Transverse colon (tissue), 4 donors: ENCODE data around the gene TAF1C. TPM values are rescaled to one million over a fixed set of nuclear protein-coding genes. Genes with fewer than 3 reads are reported as not detected.

Experiments
- DNase-seq: peaks from one replicate; pipeline ENCODE4 v3.0.0-alpha.2; 2019
- H3K27ac ChIP-seq, 4 donors: fragments of 200-600 bp; sonication (generic); 2 replicates each; pipeline ENCODE4 v1.5.1; 2016 to 2018; ENCODE audit warnings: inconsistent platforms in 4 of 4
- H3K27me3 ChIP-seq: fragments of 200-600 bp; sonication (generic); 2 replicates; pipeline ENCODE4 v1.5.1; 2017; ENCODE audit warnings: inconsistent platforms
- H3K36me3 ChIP-seq, 4 donors: fragments of 200-600 bp; sonication (generic); 2 replicates each; pipeline ENCODE4 v1.5.1; 2017 to 2019; ENCODE audit warnings: inconsistent platforms in 4 of 4
- H3K4me1 ChIP-seq, 4 donors: fragments of 200-600 bp; sonication (generic); 2 replicates each; pipeline ENCODE4 v1.5.1; 2017 to 2020; ENCODE audit warnings: inconsistent platforms in 4 of 4
- H3K4me3 ChIP-seq, 4 donors: fragments of 200-600 bp; sonication (generic); 1 replicate in 1 of 4; 2 replicates in 3 of 4; pipeline versions ENCODE4 v1.5.1 to v1.6.1; 2017 to 2019; ENCODE audit warnings: inconsistent platforms in 4 of 4
- H3K9me3 ChIP-seq, 2 donors: fragments of 200-600 bp; sonication (generic); 2 replicates each; pipeline ENCODE4 v1.5.1; 2017 to 2019; ENCODE audit warnings: inconsistent platforms in 2 of 2
- CTCF ChIP-seq, 5 experiments: fragments of 200-600 bp in 3 of 5; fragments of 450-650 bp in 2 of 5; sonication (generic) in 3 of 5; IDR thresholded peaks; 1 replicate in 2 of 5; 2 replicates in 3 of 5; pipeline ENCODE4 v1.5.1; 2016 to 2017; ENCODE audit warnings: antibody characterized with exemption in 5 of 5, inconsistent platforms in 3 of 5, mild to moderate bottlenecking in 2 of 5, moderate library complexity in 1 of 5
- EP300 ChIP-seq: sonication (generic); formaldehyde crosslinking; IDR thresholded peaks from one replicate; pipeline ENCODE4 v1.6.1; 2017; ENCODE audit warnings: antibody characterized with exemption, low read depth
- POLR2A ChIP-seq: fragments of 450-650 bp; IDR thresholded peaks from one replicate; pipeline ENCODE4 v1.6.1; 2016; ENCODE audit warnings: antibody characterized with exemption, mild to moderate bottlenecking, moderate library complexity
- POLR2AphosphoS5 ChIP-seq, 3 donors: sonication (generic); formaldehyde crosslinking; IDR thresholded peaks; one replicate each; pipeline ENCODE4 v1.6.1; 2016; ENCODE audit warnings: antibody characterized with exemption in 3 of 3
- WGBS, 2 donors: methylation state at CpG; one replicate each; pipeline ENCODE4 v1.1.5; 2018; ENCODE audit warnings: low coverage in 1 of 2; 5-methylcytosine and 5-hydroxymethylcytosine counted together
- in situ Hi-C, 4 donors: fragments of 200-750 bp; cut with MboI; loops; one replicate each; pipeline versions ENCODE4 v1.15.0 to v1.15.1; 2017; ENCODE audit warnings: low sequenced_read_pairs in 3 of 4, low pct_ligation_motif_present in 1 of 4, low pct_unique_long_range_greater_than_20kb in 1 of 4
- intact Hi-C: fragments of 100-400 bp; cut with DNase I; formaldehyde crosslinking; loops from one replicate; pipeline ENCODE4 v1.15.1; 2023; ENCODE audit warnings: low total_unique reads
- total RNA-seq, 4 donors: library from RNA; depleted of rRNA; stranded (reverse); fragments of >200 nt; gene quantifications; one replicate each; pipeline ENCODE4 v1.1.0, GENCODE V29; 2016

The TAF1C gene
- total RNA-seq, 4 donors from 2014 or later, result 33.3 to 297 (median 54.1) TPM

- intact Hi-C loops (no loop called here), in situ Hi-C loops (no loop called here)
- Histone ChIP-seq H3K27me3 (peaks cover 31% of the 10 kb centered on the region), H3K27ac (no peak overlapping the region), H3K4me1 (no peaks in the 10 kb centered on the region), H3K36me3 (no peaks in the 10 kb centered on the region), H3K9me3 (no peaks in the 10 kb centered on the region), H3K4me3 (no peak overlapping the region)
- TF ChIP-seq POLR2A (no peak), CTCF (IDR thresholded peaks at IDR 0.05) (no peak), POLR2AphosphoS5 (IDR thresholded peaks at IDR 0.05) (no peak), EP300 (no peak)
- 93 to 97% methylated on average over 6 to 7 of the region's 7 CpGs for WGBS, 2 donors
- DNase-seq, result no peak
Observed at GRCh38 chr16:84165746-84166145, 21.1 kb downstream of the TAF1C start.

- no peak overlapping the region for H3K27ac ChIP-seq
- H3K27me3 ChIP-seq, result peaks cover 63% of the 10 kb centered on the region
- H3K4me3 ChIP-seq, result no peak overlapping the region
- H3K4me1 ChIP-seq, result no peaks in the 10 kb centered on the region
- no peak for TF ChIP-seq POLR2A
- no peak for TF ChIP-seq CTCF (IDR thresholded peaks at IDR 0.05)
- TF ChIP-seq EP300, result no peak
- no peak for TF ChIP-seq POLR2AphosphoS5 (IDR thresholded peaks at IDR 0.05)
- no peak for DNase-seq
- no peaks in the 10 kb centered on the region for H3K36me3 ChIP-seq
- no peaks in the 10 kb centered on the region for H3K9me3 ChIP-seq
- 52 to 61% methylated on average over 3 of the region's 3 CpGs for WGBS, 2 donors
- in situ Hi-C loops (no loop called here), intact Hi-C loops (no loop called here)
Observed at GRCh38 chr16:84161801-84162200, 25.1 kb downstream of the TAF1C start.

GRCh38 chr16:84161037-84161436 is 25.8 kb downstream of the TAF1C start:
- WGBS, 2 donors, result 76% methylated on average over 10 of the region's 10 CpGs; no CpG with 5 or more reads in 1 of the 2 donors
- in situ Hi-C loops (no loop called here), intact Hi-C loops (no loop called here)
- no peak overlapping the region for H3K4me3 ChIP-seq
- TF ChIP-seq POLR2AphosphoS5 (IDR thresholded peaks at IDR 0.05), result no peak
- TF ChIP-seq POLR2A, result no peak
- TF ChIP-seq EP300, result no peak
- no peak for TF ChIP-seq CTCF (IDR thresholded peaks at IDR 0.05)
- no peaks in the 10 kb centered on the region for H3K9me3 ChIP-seq
- H3K36me3 ChIP-seq, result no peaks in the 10 kb centered on the region
- H3K27me3 ChIP-seq, result peaks cover 63% of the 10 kb centered on the region
- no peaks in the 10 kb centered on the region for H3K4me1 ChIP-seq
- no peak for DNase-seq
- H3K27ac ChIP-seq, result no peak overlapping the region

- TF ChIP-seq EP300, result no peak
- no peaks in the 10 kb centered on the region for H3K36me3 ChIP-seq
- H3K4me1 ChIP-seq, result no peaks in the 10 kb centered on the region
- no peak overlapping the region for H3K27ac ChIP-seq
- H3K4me3 ChIP-seq, result no peak overlapping the region
- intact Hi-C loops (no loop called here), in situ Hi-C loops (no loop called here)
- no peak for DNase-seq
- peaks cover 53% of the 10 kb centered on the region for H3K27me3 ChIP-seq
- H3K9me3 ChIP-seq, result no peaks in the 10 kb centered on the region
- WGBS, 2 donors, result 33 to 50% methylated on average over 1 of the region's 1 CpG
Observed at GRCh38 chr16:84159800-84160199, 27.1 kb downstream of the TAF1C start.

GRCh38 chr16:84159007-84159406 is 27.9 kb downstream of the TAF1C start:
- Histone ChIP-seq H3K36me3 (no peaks in the 10 kb centered on the region), H3K9me3 (no peaks in the 10 kb centered on the region), H3K4me3 (no peak overlapping the region), H3K27ac (no peak overlapping the region), H3K4me1 (no peaks in the 10 kb centered on the region), H3K27me3 (peaks cover 46% of the 10 kb centered on the region)
- TF ChIP-seq EP300, result no peak
- no peak for TF ChIP-seq CTCF (IDR thresholded peaks at IDR 0.05)
- intact Hi-C loops, result no loop called here
- DNase-seq, result no peak
- 12 to 37% methylated on average over 5 to 9 of the region's 9 CpGs for WGBS, 2 donors
- in situ Hi-C loops, result no loop called here
